Ovary (tissue), 9 donors: Measurements from ENCODE around the gene SRSF3. TPM values are rescaled to one million over a fixed set of nuclear protein-coding genes. Genes with fewer than 3 reads are reported as not detected.
"Not testable (repeated sequence)": the region's sequence is repeated elsewhere in the genome, so short reads cannot be mapped to it uniquely, and the experiment has no call there.

Experiments
- DNase-seq, 5 donors: peaks; one replicate each; pipeline ENCODE4 v3.0.0-alpha.2; 2019 to 2020
- H3K27ac ChIP-seq, 2 donors: fragments of 200-600 bp; one replicate each; pipeline versions ENCODE4 v1.5.1 to v1.8.0; 2019 to 2022
- H3K27me3 ChIP-seq: fragments of 200-600 bp; one replicate; pipeline ENCODE4 v1.8.0; 2022
- H3K36me3 ChIP-seq: fragments of 200-600 bp; sonication (generic); one replicate; pipeline ENCODE4 v1.5.1; 2019
- H3K4me1 ChIP-seq: one replicate; pipeline ENCODE4 v1.8.1; 2013; ENCODE audit warnings: mild to moderate bottlenecking, moderate library complexity; ENCODE audit not compliant: insufficient read depth
- H3K4me3 ChIP-seq: fragments of 200-600 bp; sonication (generic); one replicate; pipeline ENCODE4 v1.5.1; 2017
- H3K9me3 ChIP-seq, 2 donors: fragments of 200-600 bp in 1 of 2; sonication (generic) in 1 of 2; one replicate each; pipeline versions ENCODE4 v1.5.1 to v1.8.1; 2013 to 2019; ENCODE audit warnings: mild to moderate bottlenecking in 1 of 2, moderate library complexity in 1 of 2
- EP300 ChIP-seq: sonication (generic); formaldehyde crosslinking; IDR thresholded peaks from one replicate; pipeline ENCODE4 v1.6.1; 2017; ENCODE audit warnings: antibody characterized with exemption
- POLR2A ChIP-seq: fragments of 450-650 bp; IDR thresholded peaks from one replicate; pipeline ENCODE4 v1.6.1; 2017; ENCODE audit warnings: antibody characterized with exemption, mild to moderate bottlenecking, moderate library complexity
- WGBS, 3 donors: extraction: QIAGEN DNeasy Blood & Tissue Kit in 1 of 3; methylation state at CpG; one replicate each; pipeline versions ENCODE4 v1.1.5 to v1.1.7; 2013 to 2017; 5-methylcytosine and 5-hydroxymethylcytosine counted together
- intact Hi-C, 4 donors: fragments of 100-400 bp; cut with DNase I; formaldehyde crosslinking; loops; one replicate each; pipeline versions ENCODE4 v1.11.0 to v1.15.1; 2022 to 2023
- microRNA-seq, 3 donors: library from miRNA; unstranded; fragments of <30 nt; microRNA quantifications; one replicate each; pipeline versions ENCODE4 to v1.2.0, GENCODE V29; 2019 to 2020
- polyA plus RNA-seq, 2 donors: library from polyadenylated mRNA; stranded (reverse); fragments of 200-250 nt in 1 of 2; fragments of 350-450 nt in 1 of 2; fragmentation: Illumina TruSeq in 1 of 2; extraction: RNeasy Lipid Tissue Mini Kit (QIAGEN cat#74804) in 1 of 2; gene quantifications; one replicate each; pipeline ENCODE4 v1.2.3, GENCODE V29; 2013 to 2014
- small RNA-seq: library from RNA; depleted of rRNA; stranded (forward); fragments of <200 nt; gene quantifications from one replicate; pipeline ENCODE3, GENCODE V24; 2016
- total RNA-seq, 7 donors: library from RNA; depleted of rRNA in 2 of 7; stranded (reverse); fragments of >200 nt in 2 of 7; fragmentation: NEBNext Ultra II Directional in 3 of 7; extraction: Animal tissue kit (Norgen Biotek cat#: 25700) in 3 of 7; gene quantifications; one replicate each; pipeline versions ENCODE4 v1.1.0 to v1.2.4, GENCODE V29; 2016 to 2023
- TF ChIP-seq, protein P1 (sequence below), 3 donors: fragments of 450-650 bp in 2 of 3; fragments of 200-600 bp in 1 of 3; IDR thresholded peaks; one replicate each; pipeline versions ENCODE4 v1.5.1 to v1.8.0; 2016 to 2022; ENCODE audit warnings: antibody characterized with exemption in 3 of 3, mild to moderate bottlenecking in 1 of 3
- donor health status: DM: no; HTN: no; CAD: no; lungs with moderate emphysema.
- donor health status: DM: no; HTN: no; CAD: no.
- donor health status: Bipolar disorder and iron deficiency.
- donor health status: DM: yes; HTN: yes; CAD: no.
- donor health status: DM: no; HTN: no; CAD: no.
- donor health status: DM: yes; HTN: yes; CAD: no.

The SRSF3 gene
- total and polyA plus RNA-seq, 9 donors = 146 to 345 (median 279) TPM

DNA sequence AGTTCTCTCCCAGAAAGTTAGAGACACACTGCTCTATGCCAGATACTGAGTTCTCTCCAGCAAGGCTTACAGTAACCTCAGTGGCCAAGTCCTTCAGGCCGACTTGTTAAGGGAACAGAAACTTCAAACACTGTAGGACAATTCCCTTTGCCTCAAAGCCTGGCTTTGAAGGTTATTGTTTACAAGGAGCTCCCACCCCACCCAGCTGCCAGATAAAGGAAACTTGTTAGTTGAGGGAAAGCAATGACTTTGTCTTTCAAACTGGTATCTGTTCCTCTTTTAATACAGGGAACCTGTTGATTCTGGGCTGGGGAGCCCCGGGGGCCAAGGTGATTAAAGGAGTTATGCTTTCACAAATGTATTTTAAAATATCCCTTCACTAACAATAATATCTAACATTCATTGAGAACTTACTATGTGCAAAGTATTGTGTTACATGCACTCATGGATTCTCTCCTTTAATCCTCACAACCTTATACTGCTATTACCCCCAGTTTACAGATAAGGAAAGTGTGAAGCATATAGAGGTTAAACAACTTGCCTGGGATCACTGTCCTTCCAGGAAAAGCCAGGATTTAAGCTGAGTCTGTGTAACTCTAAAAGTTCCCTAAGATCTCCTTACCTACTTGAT lies 56.8 kb downstream of the SRSF3 start:
- WGBS, 3 donors = 22 to 28% (median 25%) methylated on average over 2 of the region's 2 CpGs
- Histone ChIP-seq H3K4me1 (no peaks in the 10 kb centered on the region), H3K36me3 (no peaks in the 10 kb centered on the region), H3K27ac (no peak overlapping the region), H3K27me3 (no peaks in the 10 kb centered on the region), H3K4me3 (no peak overlapping the region), H3K9me3 (no peaks in the 10 kb centered on the region)
- intact Hi-C loops = no loop called here
- TF ChIP-seq, protein P1, sequence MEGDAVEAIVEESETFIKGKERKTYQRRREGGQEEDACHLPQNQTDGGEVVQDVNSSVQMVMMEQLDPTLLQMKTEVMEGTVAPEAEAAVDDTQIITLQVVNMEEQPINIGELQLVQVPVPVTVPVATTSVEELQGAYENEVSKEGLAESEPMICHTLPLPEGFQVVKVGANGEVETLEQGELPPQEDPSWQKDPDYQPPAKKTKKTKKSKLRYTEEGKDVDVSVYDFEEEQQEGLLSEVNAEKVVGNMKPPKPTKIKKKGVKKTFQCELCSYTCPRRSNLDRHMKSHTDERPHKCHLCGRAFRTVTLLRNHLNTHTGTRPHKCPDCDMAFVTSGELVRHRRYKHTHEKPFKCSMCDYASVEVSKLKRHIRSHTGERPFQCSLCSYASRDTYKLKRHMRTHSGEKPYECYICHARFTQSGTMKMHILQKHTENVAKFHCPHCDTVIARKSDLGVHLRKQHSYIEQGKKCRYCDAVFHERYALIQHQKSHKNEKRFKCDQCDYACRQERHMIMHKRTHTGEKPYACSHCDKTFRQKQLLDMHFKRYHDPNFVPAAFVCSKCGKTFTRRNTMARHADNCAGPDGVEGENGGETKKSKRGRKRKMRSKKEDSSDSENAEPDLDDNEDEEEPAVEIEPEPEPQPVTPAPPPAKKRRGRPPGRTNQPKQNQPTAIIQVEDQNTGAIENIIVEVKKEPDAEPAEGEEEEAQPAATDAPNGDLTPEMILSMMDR (IDR thresholded peaks at IDR 0.05) = no peak
- TF ChIP-seq POLR2A (no peak), EP300 (no peak)
- DNase-seq = no peak

DNA sequence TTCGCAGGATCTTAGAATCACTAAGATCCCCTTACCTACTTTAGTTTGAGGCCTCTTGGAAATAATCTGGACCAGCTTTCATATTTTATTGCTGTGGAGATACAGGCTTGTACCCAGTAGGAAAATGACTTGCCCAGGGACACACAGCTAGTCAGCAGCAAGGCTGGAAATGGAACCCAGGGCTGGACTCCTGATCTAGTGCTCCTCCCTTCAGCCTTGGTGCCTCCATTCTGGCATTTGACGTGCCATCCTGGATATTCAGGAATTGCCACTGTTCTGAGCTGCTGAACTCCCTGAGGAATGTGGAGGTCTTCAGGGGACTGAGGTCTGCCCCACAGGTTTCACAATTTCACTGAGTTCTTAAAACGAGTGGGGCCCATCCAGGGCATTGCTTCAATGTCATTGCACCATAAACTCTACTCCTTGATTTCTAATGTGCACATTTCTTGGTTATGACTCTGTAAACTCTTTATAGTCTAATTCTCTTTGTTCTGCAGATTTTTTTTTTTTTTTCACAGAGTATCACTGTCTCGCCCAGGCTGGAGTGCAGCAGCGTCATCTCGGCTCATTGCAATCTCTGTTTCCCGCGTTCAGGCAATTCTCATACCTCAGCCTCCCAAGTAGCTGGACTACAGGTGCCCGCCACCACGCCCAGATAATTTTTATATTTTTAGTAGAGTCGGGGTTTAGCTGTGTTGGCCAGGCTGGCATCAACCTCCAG lies 57.7 kb downstream of the SRSF3 start:
- intact Hi-C loops = no loop called here
- no peak overlapping the region for H3K4me3 ChIP-seq
- DNase-seq = no peak
- H3K27ac ChIP-seq = no peak overlapping the region
- no peaks in the 10 kb centered on the region for H3K9me3 ChIP-seq
- no peaks in the 10 kb centered on the region for H3K4me1 ChIP-seq
- TF ChIP-seq POLR2A (no peak), EP300 (no peak)
- TF ChIP-seq, protein P1 (IDR thresholded peaks at IDR 0.05) = no peak
- WGBS, 3 donors = 94 to 98% (median 95%) methylated on average over 11 of the region's 11 CpGs
- H3K27me3 ChIP-seq = no peaks in the 10 kb centered on the region
- H3K36me3 ChIP-seq = no peaks in the 10 kb centered on the region

DNA sequence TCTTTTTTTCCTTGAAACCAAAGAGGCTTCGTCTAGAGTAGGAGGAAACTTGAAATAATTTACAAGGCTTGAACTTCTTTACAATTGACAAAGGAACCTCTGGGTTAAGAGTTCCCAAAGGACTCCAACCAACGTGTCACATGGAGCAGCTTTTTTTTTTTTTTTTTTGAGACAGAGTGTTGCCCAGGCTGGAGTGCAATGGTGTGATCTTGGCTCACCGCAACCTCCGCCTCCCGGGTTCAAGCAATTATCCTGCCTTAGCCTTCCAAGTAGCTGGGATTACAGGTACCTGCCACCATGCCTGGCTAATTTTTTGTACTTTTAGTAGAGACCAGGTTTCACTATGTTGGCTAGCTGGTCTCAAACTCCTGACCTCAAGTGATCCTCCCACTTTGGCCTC lies 60.3 kb downstream of the SRSF3 start:
- WGBS, 3 donors = 82 to 89% (median 84%) methylated on average over 5 of the region's 5 CpGs

More for the DNA sequence above, 60.3 kb downstream of the SRSF3 start:
- DNase-seq, H3K27me3 ChIP-seq, H3K4me1 ChIP-seq, H3K36me3 ChIP-seq, H3K27ac ChIP-seq, intact Hi-C loops, H3K4me3 ChIP-seq, H3K9me3 ChIP-seq: not testable (repeated sequence)

Small RNA genes lying within 50 kb of the gene (microRNA-seq; reads per million reads assigned to microRNA genes)
- 0 reads per million in 3 donors for gene MIR3925

Small RNA genes lying within 50 kb of the gene (small RNA-seq; reads per million reads assigned to genes)
- gene MIR3925 (not detected), gene RNU1-88P (not detected)

Other genes starting within 250 kb of the SRSF3 start
- 1 to 10 TPM; 1.3 to 3.7 (median 2.1) TPM for gene ETV7, start 206.7 kb upstream of the SRSF3 start, total RNA-seq
- gene ETV7, start 206.7 kb upstream of the SRSF3 start, polyA plus RNA-seq = 1 to 10 TPM; 1.1 to 1.2 TPM
- gene PXT1, start 151.5 kb upstream of the SRSF3 start, total RNA-seq = not detected
- gene PXT1, start 151.5 kb upstream of the SRSF3 start, polyA plus RNA-seq = not detected
- 10 to 100 TPM; 33.3 to 73.7 (median 46.2) TPM for gene KCTD20, start 151.4 kb upstream of the SRSF3 start, total RNA-seq
- gene KCTD20, start 151.4 kb upstream of the SRSF3 start, polyA plus RNA-seq = 10 to 100 TPM; 21.7 to 50.7 TPM
- 10 to 100 TPM in 6 of 7 donors, 1 to 10 TPM in 1; 8.9 to 24.2 (median 15.5) TPM for gene STK38, start 46.9 kb upstream of the SRSF3 start, total RNA-seq
- gene STK38, start 46.9 kb upstream of the SRSF3 start, polyA plus RNA-seq = 10 to 100 TPM in 1 of 2 donors, 1 to 10 TPM in 1; 9.0 to 35.4 TPM
- 100 to 1,000 TPM in 6 of 7 donors, 10 to 100 TPM in 1; 82.1 to 305 (median 129) TPM for gene CDKN1A, start 84.4 kb downstream of the SRSF3 start, total RNA-seq
- gene CDKN1A, start 84.4 kb downstream of the SRSF3 start, polyA plus RNA-seq = 100 to 1,000 TPM; 134 to 142 TPM
- under 1 TPM in 4 of 7 donors, not detected in 3; 0.11 to 0.15 (median 0.13) TPM for gene RAB44, start 103.5 kb downstream of the SRSF3 start, total RNA-seq
- gene RAB44, start 103.5 kb downstream of the SRSF3 start, polyA plus RNA-seq = under 1 TPM; 0.04 to 0.12 TPM
- gene CPNE5, start 245.1 kb downstream of the SRSF3 start, total RNA-seq = 10 to 100 TPM in 2 of 7 donors, 1 to 10 TPM in 5; 1.4 to 22.1 (median 7.8) TPM
- 1 to 10 TPM; 1.8 to 5.3 TPM for gene CPNE5, start 245.1 kb downstream of the SRSF3 start, polyA plus RNA-seq